Measurements from ENCODE around the gene C10orf90. TPM values are rescaled to one million over a fixed set of nuclear protein-coding genes. Genes with fewer than 3 reads are reported as not detected.

Gene C10orf90
- total RNA-seq, 1 donor: not detected

GRCh38 chr10:126480648-126481047 lies 189.8 kb downstream of the C10orf90 start:
- H3K4me3 ChIP-seq (ENCODE audit: low read depth, low read length): no peak overlapping the region
- no peak for DNase-seq (ENCODE audit: low read depth)
- TF ChIP-seq CTCF (IDR thresholded peaks at IDR 0.05; ENCODE audit: insufficient read depth, low read depth, low read length): no peak

- no peak overlapping the region for H3K4me3 ChIP-seq (ENCODE audit: low read depth, low read length)
- DNase-seq (ENCODE audit: low read depth): no peak
- no peak for TF ChIP-seq CTCF (IDR thresholded peaks at IDR 0.05; ENCODE audit: insufficient read depth, low read depth, low read length)
These were observed 191.1 kb downstream of the C10orf90 start for GRCh38 chr10:126479280-126479895.

GRCh38 chr10:126478546-126478945 lies 191.9 kb downstream of the C10orf90 start:
- TF ChIP-seq CTCF (IDR thresholded peaks at IDR 0.05; ENCODE audit: insufficient read depth, low read depth, low read length): no peak

DNA sequence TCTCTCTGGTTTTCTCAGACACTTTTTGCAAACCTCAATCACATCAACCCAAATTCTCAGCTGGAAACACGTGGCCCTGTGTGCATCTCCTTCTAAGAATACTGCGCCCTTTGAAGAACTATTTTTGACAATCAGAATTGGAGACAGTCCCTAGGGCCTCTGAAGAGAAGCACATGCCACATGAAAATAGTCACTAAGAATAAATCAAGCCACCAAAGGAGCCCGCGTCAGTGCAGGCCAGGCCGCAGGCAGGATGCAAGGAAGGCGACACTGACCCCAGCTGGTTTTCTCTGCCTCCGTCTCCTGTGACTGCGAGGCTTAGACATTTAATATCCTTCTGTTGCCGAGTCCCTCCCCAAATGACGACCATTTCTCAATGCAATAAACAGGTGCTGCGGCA lies 194.2 kb downstream of the C10orf90 start:
- no peak overlapping the region for H3K4me3 ChIP-seq (ENCODE audit: low read depth, low read length)
- no peak for TF ChIP-seq CTCF (IDR thresholded peaks at IDR 0.05; ENCODE audit: insufficient read depth, low read depth, low read length)
- no peak for DNase-seq (ENCODE audit: low read depth)

More at GRCh38 chr10:126478546-126478945, 191.9 kb downstream of the C10orf90 start:
- no peak for DNase-seq (ENCODE audit: low read depth)
- no peak overlapping the region for H3K4me3 ChIP-seq (ENCODE audit: low read depth, low read length)

DNA sequence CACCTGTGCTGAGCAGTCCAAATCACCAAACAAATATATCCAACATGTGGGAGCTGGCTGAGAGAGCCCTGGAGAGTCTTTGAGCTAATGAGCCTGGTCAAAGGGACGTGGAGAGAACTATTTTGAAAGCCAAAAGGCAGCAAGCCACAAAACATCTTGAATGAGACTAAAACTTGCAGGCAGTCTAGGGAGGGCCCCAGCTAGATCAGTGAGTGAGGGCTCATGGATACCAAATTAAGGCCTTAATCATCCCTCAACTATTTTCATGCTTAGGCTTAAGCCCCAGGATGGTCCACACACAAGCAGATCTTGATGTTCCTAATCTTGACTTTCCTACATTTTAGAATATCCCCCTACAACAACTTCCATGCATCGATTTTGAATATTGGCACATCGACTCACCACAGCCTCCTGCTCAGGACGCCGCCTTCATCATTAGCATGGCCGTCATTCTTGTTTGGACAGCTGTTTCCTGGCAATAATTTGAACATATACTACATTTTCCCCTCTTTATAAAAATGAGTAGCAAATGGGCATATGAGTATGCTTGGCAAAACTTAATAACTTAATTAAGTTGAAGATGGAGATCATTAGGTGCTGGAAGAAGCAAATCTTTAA lies 195.3 kb downstream of the C10orf90 start:
- H3K4me3 ChIP-seq (ENCODE audit: low read depth, low read length): no peak overlapping the region
- no peak for TF ChIP-seq CTCF (IDR thresholded peaks at IDR 0.05; ENCODE audit: insufficient read depth, low read depth, low read length)
- DNase-seq (ENCODE audit: low read depth): no peak

DNA sequence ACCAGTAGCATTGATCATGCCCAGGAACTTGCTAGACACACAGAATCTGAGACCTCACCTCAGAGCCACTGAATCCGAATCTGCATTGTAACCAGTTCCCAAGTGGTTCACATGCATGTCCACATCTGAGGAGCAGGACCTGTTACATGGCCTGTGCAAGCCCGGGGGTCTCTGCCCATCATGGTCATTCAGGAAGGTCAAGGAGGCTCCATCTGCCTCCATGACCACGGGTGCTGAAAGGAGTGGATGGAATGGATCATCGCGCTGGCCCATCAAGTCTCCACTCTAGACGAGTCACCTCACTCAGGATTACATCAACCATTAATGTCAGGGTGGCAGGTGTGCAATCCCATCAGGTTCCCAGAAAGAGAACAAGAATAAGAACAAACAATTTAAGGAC lies 196.5 kb downstream of the C10orf90 start:
- no peak overlapping the region for H3K4me3 ChIP-seq (ENCODE audit: low read depth, low read length)
- no peak for DNase-seq (ENCODE audit: low read depth)
- TF ChIP-seq CTCF (IDR thresholded peaks at IDR 0.05; ENCODE audit: insufficient read depth, low read depth, low read length): no peak

Data from fibroblast of villous mesenchyme (primary cell).